Measurements from ENCODE around the gene TUBB8B. TPM values are rescaled to one million over a fixed set of nuclear protein-coding genes. Genes with fewer than 3 reads are reported as not detected.
"Not testable (repeated sequence)": the region's sequence is repeated elsewhere in the genome, so short reads cannot be mapped to it uniquely, and the experiment has no call there.

The TUBB8B gene

DNA sequence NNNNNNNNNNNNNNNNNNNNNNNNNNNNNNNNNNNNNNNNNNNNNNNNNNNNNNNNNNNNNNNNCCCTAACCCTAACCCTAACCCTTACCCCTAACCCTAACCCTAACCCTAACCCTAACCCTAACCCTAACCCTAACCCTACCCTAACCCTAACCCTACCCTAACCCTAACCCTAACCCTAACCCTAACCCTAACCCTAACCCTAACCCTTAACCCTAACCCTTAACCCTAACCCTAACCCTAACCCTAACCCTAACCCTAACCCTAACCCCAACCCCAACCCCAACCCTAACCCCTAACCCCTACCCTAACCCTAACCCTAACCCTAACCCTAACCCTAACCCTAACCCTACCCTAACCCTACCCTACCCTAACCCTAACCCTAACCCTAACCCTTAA, 39.5 kb downstream of the TUBB8B start:
- H2AFZ ChIP-seq (ENCODE audit: low read length); H3K18ac ChIP-seq (ENCODE audit: low read length); H3K4ac ChIP-seq (ENCODE audit: low read length); H3K27me3 ChIP-seq (ENCODE audit: control insufficient read depth in 3 of 3, insufficient read depth in 3 of 3, low read depth in 1 of 3, low read length in 3 of 3); H3K4me1 ChIP-seq (ENCODE audit: control insufficient read depth in 2 of 2, insufficient read depth in 1 of 2, low read depth in 1 of 2, low read length in 2 of 2); H3K9ac ChIP-seq (ENCODE audit: low read depth, low read length, poor library complexity); H3K4me2 ChIP-seq (ENCODE audit: insufficient read depth, low read length, poor library complexity, severe bottlenecking); H2AK5ac ChIP-seq (ENCODE audit: low read depth, low read length); H3K27ac ChIP-seq (replicated peaks; ENCODE audit: low read length); H3K4me3 ChIP-seq (ENCODE audit: low read length in 2 of 2); H2BK120ac ChIP-seq (ENCODE audit: low read depth, low read length); H3K79me1 ChIP-seq (ENCODE audit: low read depth, low read length); H2BK12ac ChIP-seq (ENCODE audit: low read length); H2BK5ac ChIP-seq (ENCODE audit: low read length); H2BK15ac ChIP-seq (ENCODE audit: low read length); H3K9me3 ChIP-seq (replicated peaks in 1 of 2; ENCODE audit: control insufficient read depth in 2 of 2, insufficient read depth in 1 of 2, low read depth in 1 of 2, low read length in 2 of 2); DNase-seq (ENCODE audit: low spot score); H4K8ac ChIP-seq (ENCODE audit: low read depth, low read length); H3K14ac ChIP-seq (ENCODE audit: low read length); H3K23ac ChIP-seq (ENCODE audit: low read depth, low read length, poor library complexity); H3K36me3 ChIP-seq (replicated peaks in 1 of 2; ENCODE audit: control insufficient read depth in 2 of 2, insufficient read depth in 2 of 2, low read length in 2 of 2); H4K91ac ChIP-seq (ENCODE audit: low read depth, low read length, poor library complexity): not testable (repeated sequence)

Small RNA genes within 50 kb of the gene (small RNA-seq; reads per million reads assigned to genes)
- gene AP001005.2 (ENCODE audit: insufficient read depth) = not detected

Measured in neuronal stem cell (in vitro differentiated cells).